Activated naive CD8-positive, alpha-beta T cell treated with anti-CD3 and anti-CD28 coated beads, Interleukin-2, amount 50 U/mL, for 24 hours (primary cell): ENCODE measurements around the gene FAM170B.

Source experiments
- ATAC-seq: fragments of 150-1000 bp; cut with Tn5 transposase; one replicate; pipeline ENCODE4 v1.10.0; 2021
- DNase-seq: peaks from one replicate; pipeline ENCODE4 v3.0.0; 2021
- H3K27ac Mint-ChIP-seq: one replicate; pipeline ENCODE4 v1.8.0; 2021; ENCODE audit warnings: mild to moderate bottlenecking, mixed read lengths
- H3K27me3 Mint-ChIP-seq: one replicate; pipeline ENCODE4 v1.8.0; 2021; ENCODE audit warnings: mixed read lengths
- H3K36me3 Mint-ChIP-seq: one replicate; pipeline ENCODE4 v1.8.0; 2021; ENCODE audit warnings: low read depth, mixed read lengths
- H3K4me1 Mint-ChIP-seq: one replicate; pipeline ENCODE4 v1.8.0; 2021; ENCODE audit warnings: mixed read lengths
- H3K4me3 Mint-ChIP-seq: one replicate; pipeline ENCODE4 v1.8.0; 2021; ENCODE audit warnings: mild to moderate bottlenecking, moderate library complexity, mixed read lengths
- H3K9me3 Mint-ChIP-seq: one replicate; pipeline ENCODE4 v1.8.0; 2021; ENCODE audit warnings: mixed read lengths

FAM170B gene

DNA sequence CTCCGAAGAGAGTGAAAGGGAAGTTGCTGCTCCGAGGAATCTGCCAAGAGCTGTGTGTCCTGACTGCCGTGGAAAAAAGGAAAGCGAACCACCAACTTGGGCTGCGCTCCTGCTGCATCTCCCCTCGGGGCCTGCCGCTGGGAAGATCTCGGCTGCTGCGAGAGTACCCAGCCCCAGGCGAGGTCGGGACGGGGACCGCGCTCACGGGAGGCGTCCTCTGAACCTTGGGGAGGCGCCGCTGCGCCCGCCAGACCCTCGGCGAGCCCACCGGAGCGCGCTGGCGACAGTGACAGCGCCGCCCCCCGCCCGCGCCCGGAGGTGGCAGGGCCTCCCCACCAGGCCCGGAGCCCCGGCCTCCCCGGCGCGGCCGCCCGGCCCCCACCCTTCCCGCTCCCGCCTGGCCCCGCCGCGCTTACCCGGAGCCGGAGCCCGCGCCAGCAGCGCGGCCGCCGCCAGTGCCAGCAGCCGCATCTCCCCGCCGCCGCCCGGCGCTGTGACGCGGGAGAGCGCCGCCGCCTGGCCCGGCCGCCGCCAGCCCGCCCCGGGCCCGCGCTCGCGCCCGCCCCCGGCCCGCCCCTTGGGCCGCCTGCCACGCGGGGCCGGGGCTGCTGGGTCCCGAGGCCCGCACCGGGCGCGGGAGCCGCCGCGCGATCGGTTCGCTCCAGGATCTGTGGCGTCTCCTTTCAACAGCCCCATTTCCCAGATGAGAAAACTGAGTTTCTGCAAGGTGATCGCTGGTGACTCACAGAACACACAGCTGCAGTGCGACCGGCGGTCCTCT, 18.6 kb downstream of the FAM170B start, which contains the start of gene VSTM4:
TSS of gene VSTM4 (minus strand) at position 508 of the 781 bp plus-strand sequence. CDS start at position 471, 37 bp downstream.
- Mint-ChIP-seq H3K4me1 (peaks cover 5% of the 10 kb centered on the region), H3K27me3 (peaks cover 27% of the 10 kb centered on the region)
- ATAC-seq: peak; percentile 35

DNA sequence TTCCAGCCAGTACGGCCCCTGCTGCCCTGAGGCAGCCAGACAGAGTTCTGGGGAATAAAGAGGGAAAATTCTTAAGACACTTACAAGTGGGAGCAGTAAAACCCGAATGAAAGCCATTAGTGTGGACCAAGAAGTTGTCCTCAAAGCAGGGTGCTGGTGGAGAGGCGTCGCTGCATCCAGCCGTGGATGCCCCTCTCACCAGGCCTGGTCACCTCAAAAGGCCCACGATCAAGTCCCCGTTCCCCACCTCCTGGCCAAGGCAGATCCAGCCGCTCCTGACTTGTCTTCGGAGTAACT, 19.2 kb downstream of the FAM170B start:
- Mint-ChIP-seq H3K4me3 (peak overlapping the region; percentile 46), H3K27me3 (peaks cover 27% of the 10 kb centered on the region), H3K4me1 (peaks cover 5% of the 10 kb centered on the region), H3K9me3 (no peaks in the 10 kb centered on the region), H3K27ac (no peak overlapping the region), H3K36me3 (no peaks in the 10 kb centered on the region)
- DNase-seq (no peak), ATAC-seq (no peak)

More for the DNA sequence above, 18.6 kb downstream of the FAM170B start, which contains the start of gene VSTM4:
- no peak within 1 kb of the TSS for H3K27ac Mint-ChIP-seq
- DNase-seq: no peak
- H3K4me3 Mint-ChIP-seq: peak within 1 kb of the TSS; percentile 46
- H3K9me3 Mint-ChIP-seq: no peaks in the 10 kb centered on the region
- no peaks in the 10 kb centered on the region for H3K36me3 Mint-ChIP-seq

GRCh38 chr10:49113741-49114141, 20.1 kb downstream of the FAM170B start:
- Mint-ChIP-seq H3K4me3 (no peak overlapping the region), H3K9me3 (no peaks in the 10 kb centered on the region), H3K27me3 (peaks cover 27% of the 10 kb centered on the region), H3K27ac (no peak overlapping the region), H3K36me3 (no peaks in the 10 kb centered on the region), H3K4me1 (peaks cover 5% of the 10 kb centered on the region)
- DNase-seq: no peak
- no peak for ATAC-seq

GRCh38 chr10:49112851-49113250, 21.0 kb downstream of the FAM170B start:
- no peak for ATAC-seq
- no peak overlapping the region for H3K4me3 Mint-ChIP-seq
- peaks cover 5% of the 10 kb centered on the region for H3K4me1 Mint-ChIP-seq
- H3K9me3 Mint-ChIP-seq: no peaks in the 10 kb centered on the region
- H3K36me3 Mint-ChIP-seq: no peaks in the 10 kb centered on the region
- DNase-seq: no peak
- H3K27ac Mint-ChIP-seq: no peak overlapping the region
- H3K27me3 Mint-ChIP-seq: peaks cover 24% of the 10 kb centered on the region

DNA sequence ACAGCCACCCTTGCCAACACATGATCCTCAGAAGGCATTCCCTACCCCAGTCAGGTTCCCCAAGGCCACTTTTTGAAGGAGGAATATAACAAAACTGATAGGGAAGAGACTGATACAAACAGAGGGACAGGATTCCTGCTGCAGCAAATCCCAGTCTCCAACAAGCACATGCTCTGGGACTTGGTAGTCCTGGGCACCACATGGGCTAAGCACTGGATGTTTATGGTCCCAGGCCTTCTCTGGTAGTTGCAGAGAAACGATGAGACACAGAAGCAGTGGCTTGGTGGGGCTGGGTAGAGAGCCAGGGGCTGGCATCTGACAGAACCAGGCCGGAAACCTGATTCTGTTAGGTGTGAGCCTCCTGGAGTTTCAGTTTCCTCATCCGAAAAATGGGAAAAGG, 21.7 kb downstream of the FAM170B start:
- peaks cover 5% of the 10 kb centered on the region for H3K4me1 Mint-ChIP-seq
- no peaks in the 10 kb centered on the region for H3K36me3 Mint-ChIP-seq
- no peak for DNase-seq
- ATAC-seq: no peak
- no peak overlapping the region for H3K4me3 Mint-ChIP-seq
- H3K9me3 Mint-ChIP-seq: no peaks in the 10 kb centered on the region
- no peak overlapping the region for H3K27ac Mint-ChIP-seq
- H3K27me3 Mint-ChIP-seq: peaks cover 24% of the 10 kb centered on the region

DNA sequence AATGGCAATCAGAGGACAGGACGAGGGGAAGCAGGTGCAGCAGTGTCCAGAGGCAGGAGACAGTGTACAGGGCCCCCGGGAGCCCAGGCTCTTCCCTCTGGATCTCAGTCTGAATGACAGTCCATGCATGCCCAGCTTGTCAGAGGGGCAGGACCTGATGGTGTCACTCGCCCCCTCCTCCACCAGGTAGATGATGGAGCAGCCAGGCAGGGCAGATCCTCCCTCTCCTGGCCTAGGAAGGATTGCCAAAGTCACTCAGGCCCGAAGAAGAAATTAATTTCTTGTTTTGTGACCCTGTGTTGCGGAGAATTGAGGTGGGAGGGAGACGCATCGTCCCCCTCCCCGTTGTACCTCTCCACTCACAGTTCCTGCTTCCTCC, 22.5 kb downstream of the FAM170B start:
- peaks cover 23% of the 10 kb centered on the region for H3K27me3 Mint-ChIP-seq

GRCh38 chr10:49110684-49111319, 23.0 kb downstream of the FAM170B start:
- no peaks in the 10 kb centered on the region for H3K9me3 Mint-ChIP-seq
- H3K27me3 Mint-ChIP-seq: peaks cover 18% of the 10 kb centered on the region
- no peak overlapping the region for H3K4me3 Mint-ChIP-seq
- H3K27ac Mint-ChIP-seq: no peak overlapping the region
- H3K4me1 Mint-ChIP-seq: peaks cover 5% of the 10 kb centered on the region
- H3K36me3 Mint-ChIP-seq: no peaks in the 10 kb centered on the region
- ATAC-seq (no peak), DNase-seq (no peak)

More for the DNA sequence above, 22.5 kb downstream of the FAM170B start:
- H3K9me3 Mint-ChIP-seq: no peaks in the 10 kb centered on the region
- no peak overlapping the region for H3K4me3 Mint-ChIP-seq
- no peak overlapping the region for H3K27ac Mint-ChIP-seq
- no peak for ATAC-seq
- peaks cover 5% of the 10 kb centered on the region for H3K4me1 Mint-ChIP-seq
- DNase-seq: no peak
- H3K36me3 Mint-ChIP-seq: no peaks in the 10 kb centered on the region

DNA sequence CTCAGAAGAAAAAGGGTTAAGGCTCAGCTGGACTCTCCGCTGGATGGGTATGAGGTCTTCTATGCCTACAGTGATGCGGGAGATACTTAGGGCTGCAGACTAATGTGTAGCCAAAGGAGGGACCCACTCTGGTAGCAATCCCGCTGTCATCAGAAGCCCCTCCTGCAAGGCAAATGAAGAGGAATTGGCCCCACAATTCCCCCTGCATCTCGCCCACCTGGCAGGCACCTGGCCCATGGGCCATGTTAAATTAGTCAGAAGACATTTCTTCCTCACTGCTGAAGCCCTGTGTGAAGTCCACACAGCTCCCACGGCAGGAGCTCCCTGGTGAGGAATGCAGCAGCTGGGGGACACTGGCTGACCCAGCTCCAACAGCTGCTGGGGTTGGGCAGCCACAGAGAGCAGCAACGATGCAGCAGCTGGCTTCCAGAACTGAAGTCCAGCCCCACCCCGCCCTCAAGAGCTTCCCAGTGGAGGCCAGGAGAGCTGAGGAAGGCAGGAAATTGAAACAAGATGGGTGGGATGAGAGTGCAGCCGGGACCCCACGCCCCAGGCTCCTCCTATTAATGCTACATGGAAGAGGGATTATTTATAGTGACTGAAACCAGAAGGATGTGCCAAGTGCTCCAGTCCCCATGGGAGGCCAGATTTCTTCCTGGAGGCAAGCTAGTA, 24.0 kb downstream of the FAM170B start:
- ATAC-seq (no peak), DNase-seq (no peak)
- Mint-ChIP-seq H3K4me3 (no peak overlapping the region), H3K27me3 (peaks cover 19% of the 10 kb centered on the region), H3K36me3 (no peaks in the 10 kb centered on the region), H3K27ac (no peak overlapping the region), H3K4me1 (peaks cover 4% of the 10 kb centered on the region), H3K9me3 (no peaks in the 10 kb centered on the region)

- no peak overlapping the region for H3K27ac Mint-ChIP-seq
- no peak for ATAC-seq
- no peaks in the 10 kb centered on the region for H3K9me3 Mint-ChIP-seq
- H3K4me1 Mint-ChIP-seq: no peaks in the 10 kb centered on the region
- DNase-seq: no peak
- H3K27me3 Mint-ChIP-seq: peaks cover 12% of the 10 kb centered on the region
- no peaks in the 10 kb centered on the region for H3K36me3 Mint-ChIP-seq
- H3K4me3 Mint-ChIP-seq: no peak overlapping the region
Measured at GRCh38 chr10:49108656-49109055, 25.2 kb downstream of the FAM170B start.

DNA sequence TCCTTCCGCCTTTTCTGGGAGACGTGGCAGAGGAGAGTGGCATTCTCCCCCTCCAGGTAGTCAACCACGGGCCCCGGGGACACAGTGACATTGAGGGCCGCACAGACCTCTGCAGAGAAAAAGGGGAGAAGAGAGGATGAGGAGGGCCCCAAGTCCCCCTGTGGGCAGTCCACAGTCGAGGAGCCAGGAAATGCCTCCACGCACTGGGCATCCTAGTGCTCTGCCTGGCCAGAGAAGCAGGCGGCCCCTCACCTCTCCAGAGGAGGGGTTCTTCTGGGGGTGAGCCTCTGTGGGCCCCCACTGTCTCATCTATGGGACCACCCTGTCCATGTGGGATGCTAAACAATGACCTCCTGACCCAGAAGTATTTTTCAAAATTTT, 25.9 kb downstream of the FAM170B start:
- Mint-ChIP-seq H3K4me1 (no peaks in the 10 kb centered on the region), H3K9me3 (no peaks in the 10 kb centered on the region), H3K4me3 (no peak overlapping the region), H3K27ac (no peak overlapping the region), H3K36me3 (no peaks in the 10 kb centered on the region), H3K27me3 (peaks cover 13% of the 10 kb centered on the region)
- DNase-seq (no peak), ATAC-seq (no peak)

DNA sequence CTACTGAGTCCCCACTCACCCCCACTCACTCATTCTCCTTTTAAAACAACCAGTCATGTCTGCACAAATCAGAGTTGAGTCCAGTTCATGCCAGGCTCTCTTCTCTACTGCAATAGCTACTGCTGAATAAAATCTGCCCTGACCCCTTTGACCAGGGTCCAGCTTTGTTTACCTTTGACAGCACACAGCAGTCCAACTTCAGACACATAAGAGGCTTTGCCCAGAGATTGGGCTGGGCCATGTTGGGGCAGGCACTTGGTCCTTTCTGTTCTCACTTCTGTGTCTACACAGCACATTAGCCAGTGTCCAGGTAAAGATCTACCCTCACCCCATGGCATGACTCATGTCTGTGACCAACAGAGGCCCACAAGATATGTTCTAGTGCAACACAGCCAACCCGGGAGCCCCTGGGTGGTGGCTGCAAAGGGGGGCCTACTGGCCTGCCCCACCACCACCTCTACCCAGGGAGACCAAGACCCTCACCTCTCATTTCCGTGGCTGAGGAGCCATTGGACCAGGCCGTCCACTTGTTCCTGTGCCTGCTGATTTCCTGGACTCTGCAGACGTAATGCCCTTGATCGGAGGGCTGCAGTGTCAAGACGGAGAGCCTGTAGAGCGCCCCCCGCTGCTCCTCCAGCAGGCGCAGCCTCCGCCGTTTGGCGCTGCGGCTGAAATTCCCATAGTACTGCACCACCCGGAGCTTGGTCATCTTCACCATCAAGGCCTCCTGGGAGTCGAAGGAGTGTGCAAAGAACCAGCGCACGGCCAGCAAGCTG, 26.5 kb downstream of the FAM170B start:
- DNase-seq: no peak
- H3K4me1 Mint-ChIP-seq: no peaks in the 10 kb centered on the region
- no peak for ATAC-seq
- H3K27ac Mint-ChIP-seq: no peak overlapping the region
- peaks cover 16% of the 10 kb centered on the region for H3K27me3 Mint-ChIP-seq
- H3K4me3 Mint-ChIP-seq: no peak overlapping the region
- no peaks in the 10 kb centered on the region for H3K9me3 Mint-ChIP-seq
- no peaks in the 10 kb centered on the region for H3K36me3 Mint-ChIP-seq

GRCh38 chr10:49106451-49106850, 27.4 kb downstream of the FAM170B start:
- no peak for ATAC-seq
- Mint-ChIP-seq H3K27me3 (peaks cover 19% of the 10 kb centered on the region), H3K4me3 (no peak overlapping the region), H3K27ac (no peak overlapping the region), H3K4me1 (no peaks in the 10 kb centered on the region), H3K36me3 (no peaks in the 10 kb centered on the region), H3K9me3 (no peaks in the 10 kb centered on the region)
- DNase-seq: no peak

DNA sequence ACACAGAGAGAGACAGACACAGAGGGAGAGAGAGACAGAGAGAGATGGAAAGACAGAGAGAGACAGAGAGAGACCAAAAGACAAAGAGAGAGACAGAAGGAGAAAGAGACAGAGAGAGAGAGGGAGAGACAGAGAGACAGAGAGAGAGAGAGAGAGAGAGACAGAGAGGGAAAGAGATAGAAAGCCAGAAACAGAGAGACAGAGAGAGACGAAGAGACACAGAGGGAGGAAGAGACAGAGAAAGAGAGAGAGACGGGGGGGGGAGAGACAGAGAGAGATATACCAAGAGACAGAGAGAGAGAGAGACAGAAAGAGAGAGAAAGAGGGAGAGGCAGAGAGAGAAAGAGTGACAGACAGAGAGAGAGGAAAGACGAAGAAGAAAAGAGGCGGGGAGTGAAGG, 28.7 kb downstream of the FAM170B start:
- DNase-seq (no peak), ATAC-seq (no peak)
- Mint-ChIP-seq H3K27me3 (peaks cover 19% of the 10 kb centered on the region), H3K4me1 (no peaks in the 10 kb centered on the region), H3K27ac (no peak overlapping the region), H3K36me3 (no peaks in the 10 kb centered on the region), H3K4me3 (no peak overlapping the region), H3K9me3 (no peaks in the 10 kb centered on the region)

DNA sequence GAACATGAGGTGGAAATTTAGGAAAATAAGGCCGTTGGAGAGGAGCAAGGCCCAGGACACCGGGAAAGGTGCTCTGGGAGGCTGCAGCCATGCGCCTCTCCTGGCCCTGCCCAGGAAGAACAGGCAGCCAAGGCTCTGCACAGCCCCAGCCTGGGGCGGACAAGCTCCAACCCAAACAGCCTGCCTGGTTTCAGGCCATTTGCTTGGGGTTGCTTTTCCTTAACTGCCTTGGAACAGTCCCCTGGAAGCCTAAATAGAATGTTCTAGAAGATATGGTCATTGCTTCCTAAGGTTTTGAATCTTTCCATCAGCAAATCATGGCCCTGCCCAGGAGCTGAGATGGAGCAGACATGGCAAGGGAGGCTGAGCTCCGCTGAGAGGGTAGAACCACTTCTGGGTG, 29.5 kb downstream of the FAM170B start:
- H3K27me3 Mint-ChIP-seq: peaks cover 20% of the 10 kb centered on the region
- ATAC-seq (no peak), DNase-seq (no peak)
- H3K36me3 Mint-ChIP-seq: no peaks in the 10 kb centered on the region
- H3K9me3 Mint-ChIP-seq: no peaks in the 10 kb centered on the region
- no peak overlapping the region for H3K27ac Mint-ChIP-seq
- no peaks in the 10 kb centered on the region for H3K4me1 Mint-ChIP-seq
- H3K4me3 Mint-ChIP-seq: no peak overlapping the region
